PC-9 (cell line): ENCODE results near the gene RTN4R.

Source experiments
- CTCF ChIP-seq: fragments of 200-600 bp; sonication (generic); conservative IDR thresholded peaks from 2 replicates; pipeline ENCODE4 v1.6.1; 2017; ENCODE audit warnings: mixed run types, antibody characterized with exemption, mild to moderate bottlenecking, moderate library complexity
- EZH2 ChIP-seq: fragments of 200-600 bp; sonication (generic); IDR thresholded peaks from 2 replicates; pipeline ENCODE4 v1.8.0; 2017; ENCODE audit warnings: antibody characterized with exemption, low read depth

- TF ChIP-seq EZH2, result no peak
- TF ChIP-seq CTCF, result no peak
Observed at GRCh38 chr22:20244250-20244648, 23.9 kb downstream of the RTN4R start.
